HG02678 (cell line): ENCODE data around the gene SHISA2.

Experiments
- ATAC-seq: cut with Tn5 transposase; IDR thresholded peaks from one replicate; pipeline ENCODE4 v1.9.1; 2021; ENCODE audit warnings: mild to moderate bottlenecking, moderate library complexity; ENCODE audit not compliant: unreplicated experiment

Gene SHISA2

GRCh38 chr13:26019881-26020870, 31.6 kb downstream of the SHISA2 start:
- no peak for ATAC-seq

GRCh38 chr13:26019251-26019650, 32.6 kb downstream of the SHISA2 start:
- no peak for ATAC-seq

GRCh38 chr13:26017932-26018665, 33.7 kb downstream of the SHISA2 start:
- ATAC-seq = no peak

GRCh38 chr13:26017196-26017921, 34.5 kb downstream of the SHISA2 start:
- no peak for ATAC-seq

GRCh38 chr13:26016189-26016588, 35.6 kb downstream of the SHISA2 start:
- no peak for ATAC-seq

- no peak for ATAC-seq
These were observed 36.3 kb downstream of the SHISA2 start for GRCh38 chr13:26015271-26016125.

- no peak for ATAC-seq
These were observed 38.8 kb downstream of the SHISA2 start for GRCh38 chr13:26012995-26013394.

- no peak for ATAC-seq
These were observed 39.6 kb downstream of the SHISA2 start for GRCh38 chr13:26011996-26012821.

- no peak for ATAC-seq
These were observed 40.6 kb downstream of the SHISA2 start for GRCh38 chr13:26011208-26011573.

GRCh38 chr13:26010487-26011207, 41.2 kb downstream of the SHISA2 start:
- ATAC-seq = no peak

- no peak for ATAC-seq
These were observed 44.3 kb downstream of the SHISA2 start for GRCh38 chr13:26007261-26008125.
